HG03439 (cell line): Measurements from ENCODE around the gene UNC5B.

Experiments used
- ATAC-seq: cut with Tn5 transposase; IDR thresholded peaks from one replicate; pipeline ENCODE4 v1.9.1; 2021; ENCODE audit warnings: mild to moderate bottlenecking, moderate library complexity; ENCODE audit not compliant: unreplicated experiment

The UNC5B gene

GRCh38 chr10:71212318-71213126, at the start of gene UNC5B:
Gene UNC5B, plus strand, starts transcription at chr10:71212570. Its CDS starts 416 bp downstream, at chr10:71212986.
- peak; percentile 50 for ATAC-seq

- no peak for ATAC-seq
These were observed 38.9 kb upstream of the UNC5B start for GRCh38 chr10:71173466-71173865.

- no peak for ATAC-seq
These were observed 35.7 kb upstream of the UNC5B start for GRCh38 chr10:71176661-71177060.

- no peak for ATAC-seq
These were observed 34.6 kb upstream of the UNC5B start for GRCh38 chr10:71177651-71178199.

- no peak for ATAC-seq
These were observed 33.5 kb upstream of the UNC5B start for GRCh38 chr10:71178880-71179279.

GRCh38 chr10:71179382-71179781, 33.0 kb upstream of the UNC5B start:
- no peak for ATAC-seq

GRCh38 chr10:71184421-71184820, 27.9 kb upstream of the UNC5B start:
- no peak for ATAC-seq

GRCh38 chr10:71185209-71185608, 27.2 kb upstream of the UNC5B start:
- ATAC-seq, result no peak

GRCh38 chr10:71187197-71187596, 25.2 kb upstream of the UNC5B start:
- no peak for ATAC-seq

- no peak for ATAC-seq
These were observed 24.8 kb upstream of the UNC5B start for GRCh38 chr10:71187600-71187999.

GRCh38 chr10:71188201-71188600, 24.2 kb upstream of the UNC5B start:
- no peak for ATAC-seq

- no peak for ATAC-seq
These were observed 21.4 kb upstream of the UNC5B start for GRCh38 chr10:71191019-71191418.

- ATAC-seq, result no peak
These were observed 20.8 kb upstream of the UNC5B start for GRCh38 chr10:71191551-71192076.

GRCh38 chr10:71193516-71193915, 18.9 kb upstream of the UNC5B start:
- ATAC-seq, result no peak

GRCh38 chr10:71197955-71198354, 14.4 kb upstream of the UNC5B start:
- ATAC-seq, result no peak

- no peak for ATAC-seq
These were observed 10.5 kb upstream of the UNC5B start for GRCh38 chr10:71201849-71202248.

- ATAC-seq, result no peak
These were observed 10.1 kb upstream of the UNC5B start for GRCh38 chr10:71202314-71202713.

- ATAC-seq, result no peak
These were observed 9.2 kb upstream of the UNC5B start for GRCh38 chr10:71203124-71203523.

GRCh38 chr10:71203716-71204115, 8.7 kb upstream of the UNC5B start:
- no peak for ATAC-seq

GRCh38 chr10:71204746-71205145, 7.6 kb upstream of the UNC5B start:
- no peak for ATAC-seq

GRCh38 chr10:71205468-71205867, 6.9 kb upstream of the UNC5B start:
- no peak for ATAC-seq

- no peak for ATAC-seq
These were observed 5.5 kb upstream of the UNC5B start for GRCh38 chr10:71206911-71207310.
